Stimulated activated CD8-positive, alpha-beta memory T cell treated with anti-CD3 and anti-CD28 coated beads, Interleukin-2, amount 100 ng/mL, for 48 hours (primary cell): ENCODE results near the gene LSP1.

ENCODE experiments used
- DNase-seq, 2 donors: peaks; one replicate each; pipeline ENCODE4 v3.0.0-alpha.2; 2020; ENCODE audit warnings: low read depth in 2 of 2

Gene LSP1

GRCh38 chr11:1927026-1927847 is 74.4 kb downstream of the LSP1 start:
- no peak for DNase-seq

GRCh38 chr11:1927848-1928469 is 75.1 kb downstream of the LSP1 start:
- no peak for DNase-seq

GRCh38 chr11:1928470-1928890 is 75.6 kb downstream of the LSP1 start:
- DNase-seq: no peak

GRCh38 chr11:1928891-1929541 is 76.1 kb downstream of the LSP1 start:
- DNase-seq: no peak

GRCh38 chr11:1929621-1930461 is 77.0 kb downstream of the LSP1 start:
- DNase-seq: no peak

- DNase-seq: no peak
Measured at GRCh38 chr11:1930462-1930830, 77.6 kb downstream of the LSP1 start.

GRCh38 chr11:1931341-1932104 is 78.6 kb downstream of the LSP1 start:
- DNase-seq: no peak

GRCh38 chr11:1932105-1932480 is 79.2 kb downstream of the LSP1 start:
- DNase-seq: no peak

GRCh38 chr11:1932681-1933080 is 79.8 kb downstream of the LSP1 start:
- no peak for DNase-seq

GRCh38 chr11:1933416-1934334 is 80.8 kb downstream of the LSP1 start:
- no peak for DNase-seq

GRCh38 chr11:1934335-1935155 is 81.7 kb downstream of the LSP1 start:
- DNase-seq: no peak

GRCh38 chr11:1935156-1936071 is 82.5 kb downstream of the LSP1 start:
- DNase-seq: no peak

GRCh38 chr11:1936072-1936780 is 83.3 kb downstream of the LSP1 start:
- no peak for DNase-seq

GRCh38 chr11:1936781-1937615 is 84.1 kb downstream of the LSP1 start:
- DNase-seq: no peak

- DNase-seq: no peak
Measured at GRCh38 chr11:1937616-1938342, 84.9 kb downstream of the LSP1 start.
